Measurements from ENCODE around the gene PYGB.

DNA sequence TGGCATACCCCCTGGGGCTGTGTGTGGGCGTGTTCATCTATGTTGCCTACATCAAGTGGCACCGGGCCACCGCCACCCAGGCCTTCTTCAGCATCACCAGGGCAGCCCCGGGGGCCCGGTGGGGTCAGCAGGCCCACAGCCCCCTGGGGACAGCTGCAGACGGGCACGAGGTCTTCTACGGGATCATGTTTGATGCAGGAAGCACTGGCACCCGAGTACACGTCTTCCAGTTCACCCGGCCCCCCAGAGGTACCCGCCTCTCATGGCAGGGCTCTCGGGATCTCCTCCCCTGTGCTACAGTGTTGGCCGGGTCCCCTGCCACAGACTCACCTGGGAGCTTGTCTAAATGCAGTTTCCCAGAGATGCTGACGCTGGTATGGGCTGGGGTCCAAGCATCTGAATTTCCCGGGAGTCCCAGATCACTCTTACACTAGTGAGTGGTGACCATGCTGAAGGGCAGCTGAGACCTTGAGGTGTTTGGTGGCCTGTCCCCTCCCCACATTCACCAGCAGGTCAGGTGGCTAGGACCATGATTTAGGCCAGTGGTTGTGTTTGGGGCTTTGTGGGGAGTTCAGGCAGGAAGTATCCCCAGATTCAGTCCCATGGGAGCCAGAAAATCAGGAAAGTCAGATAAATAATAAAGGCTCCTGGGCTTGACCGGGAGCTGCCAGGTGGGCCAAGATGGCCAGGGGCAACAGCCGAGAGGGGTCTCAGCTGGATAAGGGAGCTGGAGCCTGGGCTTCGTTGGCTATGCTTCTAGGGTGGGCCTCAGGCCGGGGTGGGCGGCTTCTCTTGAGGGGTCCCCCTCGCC lies 40.5 kb upstream of the PYGB start:
- no peak for TF ChIP-seq ZFX (IDR thresholded peaks at IDR 0.05; ENCODE audit: borderline replicate concordance)
- TF ChIP-seq, protein P1, sequence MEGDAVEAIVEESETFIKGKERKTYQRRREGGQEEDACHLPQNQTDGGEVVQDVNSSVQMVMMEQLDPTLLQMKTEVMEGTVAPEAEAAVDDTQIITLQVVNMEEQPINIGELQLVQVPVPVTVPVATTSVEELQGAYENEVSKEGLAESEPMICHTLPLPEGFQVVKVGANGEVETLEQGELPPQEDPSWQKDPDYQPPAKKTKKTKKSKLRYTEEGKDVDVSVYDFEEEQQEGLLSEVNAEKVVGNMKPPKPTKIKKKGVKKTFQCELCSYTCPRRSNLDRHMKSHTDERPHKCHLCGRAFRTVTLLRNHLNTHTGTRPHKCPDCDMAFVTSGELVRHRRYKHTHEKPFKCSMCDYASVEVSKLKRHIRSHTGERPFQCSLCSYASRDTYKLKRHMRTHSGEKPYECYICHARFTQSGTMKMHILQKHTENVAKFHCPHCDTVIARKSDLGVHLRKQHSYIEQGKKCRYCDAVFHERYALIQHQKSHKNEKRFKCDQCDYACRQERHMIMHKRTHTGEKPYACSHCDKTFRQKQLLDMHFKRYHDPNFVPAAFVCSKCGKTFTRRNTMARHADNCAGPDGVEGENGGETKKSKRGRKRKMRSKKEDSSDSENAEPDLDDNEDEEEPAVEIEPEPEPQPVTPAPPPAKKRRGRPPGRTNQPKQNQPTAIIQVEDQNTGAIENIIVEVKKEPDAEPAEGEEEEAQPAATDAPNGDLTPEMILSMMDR (IDR thresholded peaks at IDR 0.05) = no peak

Measured in 22Rv1 (cell line).